MM.1S (cell line): ENCODE measurements around the gene GTF2IRD1.

Source experiments
- DNase-seq: peaks from one replicate; pipeline ENCODE4 v3.0.0-alpha.2; 2015
- H2AFZ ChIP-seq: fragments of 300-600 bp; sonication (generic); 2 replicates; pipeline ENCODE4 v1.6.0; 2016; ENCODE audit warnings: antibody characterized with exemption, low read length
- H3F3A ChIP-seq: fragments of 300-600 bp; sonication (generic); 2 replicates; pipeline ENCODE4 v1.6.1; 2016; ENCODE audit warnings: mild to moderate bottlenecking, antibody characterized with exemption, low read length, moderate library complexity, mixed read lengths; ENCODE audit not compliant: insufficient read depth
- H3K27ac ChIP-seq: fragments of 300-600 bp; sonication (generic); 2 replicates; pipeline ENCODE4 v1.5.1; 2016; ENCODE audit warnings: mild to moderate bottlenecking, low read length
- H3K27me3 ChIP-seq: fragments of 300-600 bp; sonication (generic); replicated peaks from 2 replicates; pipeline ENCODE4 v1.6.0; 2016; ENCODE audit warnings: low read length; ENCODE audit not compliant: insufficient read depth
- H3K36me3 ChIP-seq: fragments of 300-600 bp; sonication (generic); replicated peaks from 2 replicates; pipeline ENCODE4 v1.6.1; 2016; ENCODE audit warnings: mild to moderate bottlenecking, low read length, mixed read lengths; ENCODE audit not compliant: insufficient read depth
- H3K4me1 ChIP-seq: fragments of 300-600 bp; sonication (generic); 2 replicates; pipeline ENCODE4 v1.6.1; 2016; ENCODE audit warnings: low read length, mixed read lengths
- H3K4me2 ChIP-seq: fragments of 300-600 bp; sonication (generic); 2 replicates; pipeline ENCODE4 v1.6.0; 2016; ENCODE audit warnings: low read depth, low read length
- H3K4me3 ChIP-seq: fragments of 300-600 bp; sonication (generic); 2 replicates; pipeline ENCODE4 v1.5.1; 2016; ENCODE audit warnings: low read length, mixed read lengths
- H3K79me2 ChIP-seq: fragments of 300-600 bp; sonication (generic); 2 replicates; pipeline ENCODE4 v1.6.1; 2016; ENCODE audit warnings: mixed run types, low read length, mixed read lengths
- H3K9ac ChIP-seq: fragments of 300-600 bp; sonication (generic); 2 replicates; pipeline ENCODE4 v1.6.1; 2016; ENCODE audit warnings: low read length, mixed read lengths
- H3K9me2 ChIP-seq: fragments of 300-600 bp; sonication (generic); replicated peaks from 2 replicates; pipeline ENCODE4 v1.6.1; 2016; ENCODE audit warnings: mild to moderate bottlenecking, low read length, mixed read lengths; ENCODE audit not compliant: insufficient read depth
- H3K9me3 ChIP-seq: fragments of 300-600 bp; sonication (generic); replicated peaks from 2 replicates; pipeline ENCODE4 v1.6.1; 2016; ENCODE audit warnings: mild to moderate bottlenecking, low read length, mixed read lengths; ENCODE audit not compliant: insufficient read depth
- H4K20me1 ChIP-seq: fragments of 300-600 bp; sonication (generic); 2 replicates; pipeline ENCODE4 v1.6.1; 2016; ENCODE audit warnings: mild to moderate bottlenecking, low read length, moderate library complexity, mixed read lengths; ENCODE audit not compliant: insufficient read depth
- CTCF ChIP-seq: fragments of 300-600 bp; sonication (generic); IDR thresholded peaks from 2 replicates; pipeline ENCODE4 v1.5.1; 2016; ENCODE audit warnings: antibody characterized with exemption, low read length, mixed read lengths
- EZH2 ChIP-seq: fragments of 300-600 bp; sonication (generic); optimal IDR thresholded peaks from 2 replicates; pipeline ENCODE3; 2017; ENCODE audit warnings: low read depth, mild to moderate bottlenecking, antibody characterized with exemption, low read length, mixed read lengths
- EZH2phosphoT487 ChIP-seq: fragments of 300-600 bp; sonication (generic); IDR thresholded peaks from 2 replicates; pipeline ENCODE4 v1.6.1; 2018; ENCODE audit warnings: antibody characterized with exemption, low read length

GTF2IRD1 gene

GRCh38 chr7:74405191-74405898 is 48.4 kb upstream of the GTF2IRD1 start:
- Histone ChIP-seq H3K36me3 (no peaks in the 10 kb centered on the region), H2AFZ (no peak overlapping the region), H3K27ac (no peak overlapping the region), H3K4me3 (no peak overlapping the region), H3K4me1 (no peaks in the 10 kb centered on the region), H3K4me2 (no peak overlapping the region), H3K27me3 (peaks cover 20% of the 10 kb centered on the region; the same call in 1 of the 2 replicates), H3K9ac (no peak overlapping the region), H3F3A (no peaks in the 10 kb centered on the region), H4K20me1 (no peaks in the 10 kb centered on the region), H3K9me3 (no peaks in the 10 kb centered on the region), H3K9me2 (no peaks in the 10 kb centered on the region), H3K79me2 (no peaks in the 10 kb centered on the region)
- DNase-seq = peak; percentile 21
- TF ChIP-seq CTCF = peak; percentile 56
- TF ChIP-seq EZH2 = no peak
- no peak for TF ChIP-seq EZH2phosphoT487

- Histone ChIP-seq H3K79me2 (no peaks in the 10 kb centered on the region), H3K9me2 (no peaks in the 10 kb centered on the region), H3F3A (no peaks in the 10 kb centered on the region), H3K36me3 (no peaks in the 10 kb centered on the region), H3K4me1 (no peaks in the 10 kb centered on the region), H2AFZ (no peak overlapping the region), H3K9ac (no peak overlapping the region), H4K20me1 (no peaks in the 10 kb centered on the region), H3K27me3 (peaks cover 13% of the 10 kb centered on the region; the same call in 1 of the 2 replicates), H3K9me3 (no peaks in the 10 kb centered on the region), H3K4me3 (no peak overlapping the region), H3K27ac (no peak overlapping the region), H3K4me2 (no peak overlapping the region)
- no peak for DNase-seq
- no peak for TF ChIP-seq EZH2phosphoT487
- no peak for TF ChIP-seq EZH2
- TF ChIP-seq CTCF = no peak
Observed at GRCh38 chr7:74405899-74406512, 47.7 kb upstream of the GTF2IRD1 start.

GRCh38 chr7:74407958-74408357 is 45.7 kb upstream of the GTF2IRD1 start:
- H3K27me3 ChIP-seq = peaks cover 12% of the 10 kb centered on the region; the same call in 1 of the 2 replicates
- TF ChIP-seq EZH2phosphoT487 (no peak), EZH2 (no peak), CTCF (no peak)
- H4K20me1 ChIP-seq = no peaks in the 10 kb centered on the region
- H3K4me1 ChIP-seq = no peaks in the 10 kb centered on the region
- H3K9me3 ChIP-seq = no peaks in the 10 kb centered on the region
- H3K9ac ChIP-seq = no peak overlapping the region
- H2AFZ ChIP-seq = no peak overlapping the region
- no peaks in the 10 kb centered on the region for H3K36me3 ChIP-seq
- H3K27ac ChIP-seq = no peak overlapping the region
- H3K79me2 ChIP-seq = no peaks in the 10 kb centered on the region
- H3F3A ChIP-seq = no peaks in the 10 kb centered on the region
- H3K9me2 ChIP-seq = no peaks in the 10 kb centered on the region
- H3K4me3 ChIP-seq = no peak overlapping the region
- DNase-seq = no peak
- H3K4me2 ChIP-seq = no peak overlapping the region
